HEK293 (cell line): Measurements from ENCODE around the gene FOXS1.

Source experiments
- FEZF1 ChIP-seq: fragments of 450-650 bp; formaldehyde crosslinking; IDR thresholded peaks from 2 replicates; pipeline ENCODE4 v1.5.1; 2016; ENCODE audit warnings: missing biosample characterization, missing genetic modification characterization
- GLIS2 ChIP-seq: fragments of 450-650 bp; formaldehyde crosslinking; IDR thresholded peaks from 2 replicates; pipeline ENCODE4 v1.5.1; 2016; ENCODE audit warnings: missing biosample characterization, missing genetic modification characterization
- KLF8 ChIP-seq: fragments of 450-650 bp; formaldehyde crosslinking; IDR thresholded peaks from 2 replicates; pipeline ENCODE4 v1.5.1; 2016; ENCODE audit warnings: missing biosample characterization, missing genetic modification characterization
- MYNN ChIP-seq: fragments of 450-650 bp; formaldehyde crosslinking; IDR thresholded peaks from 2 replicates; pipeline ENCODE4 v1.5.1; 2016; ENCODE audit warnings: missing biosample characterization, missing genetic modification characterization, borderline replicate concordance
- PRDM1 ChIP-seq: fragments of 450-650 bp; formaldehyde crosslinking; IDR thresholded peaks from 2 replicates; pipeline ENCODE4; 2016; ENCODE audit warnings: missing biosample characterization, missing genetic modification characterization
- YY1 ChIP-seq: fragments of 450-650 bp; formaldehyde crosslinking; IDR thresholded peaks from 2 replicates; pipeline ENCODE4 v1.5.1; 2018; ENCODE audit warnings: missing biosample characterization, missing genetic modification characterization
- ZBTB21 ChIP-seq: fragments of 450-650 bp; formaldehyde crosslinking; IDR thresholded peaks from 2 replicates; pipeline ENCODE4 v1.5.1; 2017; ENCODE audit warnings: missing biosample characterization, missing genetic modification characterization
- ZFHX2 ChIP-seq: fragments of 450-650 bp; formaldehyde crosslinking; conservative IDR thresholded peaks from 2 replicates; pipeline ENCODE4 v1.5.1; 2016; ENCODE audit warnings: missing biosample characterization, missing genetic modification characterization
- ZNF10 ChIP-seq: fragments of 450-650 bp; formaldehyde crosslinking; IDR thresholded peaks from 2 replicates; pipeline ENCODE4 v1.5.1; 2017; ENCODE audit warnings: missing biosample characterization, missing genetic modification characterization
- ZNF174 ChIP-seq: fragments of 450-650 bp; formaldehyde crosslinking; IDR thresholded peaks from 2 replicates; pipeline ENCODE4 v1.5.0; 2017; ENCODE audit warnings: missing biosample characterization, mild to moderate bottlenecking, missing genetic modification characterization
- ZNF2 ChIP-seq: fragments of 450-650 bp; formaldehyde crosslinking; IDR thresholded peaks from 2 replicates; pipeline ENCODE4 v1.5.1; 2016; ENCODE audit warnings: missing biosample characterization, missing genetic modification characterization
- ZNF221 ChIP-seq: fragments of 450-650 bp; formaldehyde crosslinking; IDR thresholded peaks from 2 replicates; pipeline ENCODE4 v1.5.1; 2017; ENCODE audit warnings: missing biosample characterization, missing genetic modification characterization, borderline replicate concordance
- ZNF24 ChIP-seq: fragments of 450-650 bp; formaldehyde crosslinking; IDR thresholded peaks from 2 replicates; pipeline ENCODE4 v1.5.1; 2016; ENCODE audit warnings: missing biosample characterization, missing genetic modification characterization
- ZNF266 ChIP-seq: fragments of 450-650 bp; formaldehyde crosslinking; IDR thresholded peaks from 2 replicates; pipeline ENCODE4 v1.5.1; 2016; ENCODE audit warnings: missing biosample characterization, missing genetic modification characterization, low read depth
- ZNF302 ChIP-seq: fragments of 450-650 bp; formaldehyde crosslinking; IDR thresholded peaks from 2 replicates; pipeline ENCODE4 v1.5.1; 2016; ENCODE audit warnings: missing biosample characterization, missing genetic modification characterization, low read depth
- ZNF48 ChIP-seq: fragments of 450-650 bp; formaldehyde crosslinking; IDR thresholded peaks from 2 replicates; pipeline ENCODE4 v1.5.1; 2016; ENCODE audit warnings: missing biosample characterization, missing genetic modification characterization
- ZNF580 ChIP-seq: fragments of 450-650 bp; formaldehyde crosslinking; IDR thresholded peaks from 2 replicates; pipeline ENCODE4 v1.5.1; 2016; ENCODE audit warnings: missing biosample characterization, missing genetic modification characterization
- ZNF596 ChIP-seq: fragments of 450-650 bp; IDR thresholded peaks from 2 replicates; pipeline ENCODE4 v1.5.0; 2018; ENCODE audit warnings: missing biosample characterization, mild to moderate bottlenecking, missing genetic modification characterization, moderate library complexity
- ZNF610 ChIP-seq: fragments of 450-650 bp; formaldehyde crosslinking; IDR thresholded peaks from 2 replicates; pipeline ENCODE4 v1.5.1; 2016; ENCODE audit warnings: missing biosample characterization, missing genetic modification characterization, borderline replicate concordance
- ZNF692 ChIP-seq: fragments of 450-650 bp; formaldehyde crosslinking; IDR thresholded peaks from 2 replicates; pipeline ENCODE4 v1.5.1; 2016; ENCODE audit warnings: missing biosample characterization, missing genetic modification characterization
- ZNF701 ChIP-seq: fragments of 450-650 bp; formaldehyde crosslinking; IDR thresholded peaks from 2 replicates; pipeline ENCODE4 v1.5.1; 2016; ENCODE audit warnings: missing biosample characterization, missing genetic modification characterization
- ZNF747 ChIP-seq: fragments of 450-650 bp; formaldehyde crosslinking; IDR thresholded peaks from 2 replicates; pipeline ENCODE4 v1.5.1; 2016; ENCODE audit warnings: missing biosample characterization, missing genetic modification characterization
- ZNF837 ChIP-seq: fragments of 450-650 bp; formaldehyde crosslinking; IDR thresholded peaks from 2 replicates; pipeline ENCODE4 v1.5.1; 2016; ENCODE audit warnings: missing biosample characterization, missing genetic modification characterization
- ZXDB ChIP-seq: fragments of 450-650 bp; formaldehyde crosslinking; IDR thresholded peaks from 2 replicates; pipeline ENCODE4 v1.5.1; 2016; ENCODE audit warnings: missing biosample characterization, missing genetic modification characterization
- TF ChIP-seq, protein P1 (sequence below): fragments of 450-650 bp; formaldehyde crosslinking; IDR thresholded peaks from 2 replicates; pipeline ENCODE4 v1.5.1; 2016; ENCODE audit warnings: missing biosample characterization, missing genetic modification characterization
- TF ChIP-seq, protein P2 (sequence below): fragments of 450-650 bp; formaldehyde crosslinking; IDR thresholded peaks from 2 replicates; pipeline ENCODE4 v1.5.1; 2016; ENCODE audit warnings: missing biosample characterization, missing genetic modification characterization, borderline replicate concordance
- TF ChIP-seq, protein P3 (sequence below): fragments of 450-650 bp; formaldehyde crosslinking; IDR thresholded peaks from 2 replicates; pipeline ENCODE4 v1.5.1; 2017; ENCODE audit warnings: missing biosample characterization, missing genetic modification characterization
- TF ChIP-seq, protein P4 (sequence below): fragments of 450-650 bp; formaldehyde crosslinking; optimal IDR thresholded peaks from 2 replicates; pipeline ENCODE3; 2016; ENCODE audit warnings: missing biosample characterization, mild to moderate bottlenecking, missing genetic modification characterization

FOXS1 gene

DNA sequence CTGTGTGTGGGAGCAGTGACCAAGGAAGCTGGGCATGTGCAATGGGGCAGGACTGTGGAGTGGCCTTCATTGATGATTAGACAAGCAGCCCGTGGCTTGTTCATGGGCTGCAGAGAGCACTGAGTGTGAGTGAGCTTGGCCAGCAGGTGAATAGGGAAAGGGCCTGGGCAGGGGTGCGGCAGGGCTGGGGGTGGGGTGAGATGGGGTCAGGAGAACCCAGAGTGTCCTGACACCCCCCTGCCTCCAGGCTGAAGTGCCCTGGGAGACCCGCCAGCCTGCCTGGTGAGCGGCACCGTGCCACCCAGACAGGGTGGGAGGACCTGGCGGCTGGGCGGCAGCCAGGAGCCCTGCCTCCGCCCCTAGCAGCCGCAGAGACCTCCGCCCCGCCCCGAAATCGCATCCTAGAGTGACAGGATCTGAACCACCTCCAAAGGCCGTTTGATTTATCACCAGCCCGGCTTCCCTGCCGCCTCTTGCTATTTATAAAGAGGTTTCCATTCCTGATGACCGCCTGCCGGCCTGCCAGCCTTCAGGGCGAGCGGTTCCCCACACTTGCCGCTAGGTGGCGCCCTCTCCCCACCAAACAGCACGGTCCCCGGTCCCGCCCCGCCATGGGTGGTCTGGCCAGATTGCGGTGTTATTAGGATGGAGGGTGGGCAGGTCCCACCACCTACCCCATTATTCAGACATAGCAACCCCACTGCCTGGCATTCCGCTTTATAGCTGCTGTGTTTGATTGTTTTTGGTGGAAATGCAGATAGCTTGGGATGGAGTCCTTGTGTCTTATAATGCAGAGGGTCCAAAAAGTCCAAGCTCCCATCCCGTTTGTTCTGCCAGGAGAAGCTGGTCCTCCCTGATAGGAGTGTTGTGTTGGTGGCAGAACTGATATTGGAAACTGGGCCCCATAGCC, 22.7 kb downstream of the FOXS1 start (continued):
- TF ChIP-seq ZNF48 (tag by site-specific recombination) (no peak), ZNF580 (no peak), ZNF10 (tag by site-specific recombination) (no peak), ZNF596 (tag by site-specific recombination) (no peak), ZNF174 (no peak), ZNF837 (no peak), ZNF302 (tag by site-specific recombination) (no peak), ZNF692 (peak; percentile 66; the same call in 1 of the 2 replicates), MYNN (tag by site-specific recombination) (no peak), ZNF266 (tag by site-specific recombination) (no peak), YY1 (tag by site-specific recombination) (no peak), ZFHX2 (tag by site-specific recombination) (peak; percentile 42; the same call in 1 of the 2 replicates), ZNF701 (tag by site-specific recombination) (no peak), ZNF610 (tag by site-specific recombination) (no peak), ZNF221 (tag by site-specific recombination) (no peak), ZBTB21 (tag by site-specific recombination) (no peak), ZXDB (tag by site-specific recombination) (0 out of 2 replicates have a peak, but pooled peaks have one; percentile 42), ZNF24 (no peak), KLF8 (tag by site-specific recombination) (peak; percentile 65; the same call in 1 of the 2 replicates), ZNF747 (tag by site-specific recombination) (no peak), GLIS2 (tag by site-specific recombination) (peak; percentile 67), FEZF1 (tag by site-specific recombination) (no peak), ZNF2 (tag by site-specific recombination) (0 out of 2 replicates have a peak, but pooled peaks have one; percentile 28), PRDM1 (tag by site-specific recombination) (no peak)
- TF ChIP-seq, protein P1, sequence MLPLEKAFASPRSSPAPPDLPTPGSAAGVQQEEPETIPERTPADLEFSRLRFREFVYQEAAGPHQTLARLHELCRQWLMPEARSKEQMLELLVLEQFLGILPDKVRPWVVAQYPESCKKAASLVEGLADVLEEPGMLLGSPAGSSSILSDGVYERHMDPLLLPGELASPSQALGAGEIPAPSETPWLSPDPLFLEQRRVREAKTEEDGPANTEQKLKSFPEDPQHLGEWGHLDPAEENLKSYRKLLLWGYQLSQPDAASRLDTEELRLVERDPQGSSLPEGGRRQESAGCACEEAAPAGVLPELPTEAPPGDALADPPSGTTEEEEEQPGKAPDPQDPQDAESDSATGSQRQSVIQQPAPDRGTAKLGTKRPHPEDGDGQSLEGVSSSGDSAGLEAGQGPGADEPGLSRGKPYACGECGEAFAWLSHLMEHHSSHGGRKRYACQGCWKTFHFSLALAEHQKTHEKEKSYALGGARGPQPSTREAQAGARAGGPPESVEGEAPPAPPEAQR, result no peak
- TF ChIP-seq, protein P2, sequence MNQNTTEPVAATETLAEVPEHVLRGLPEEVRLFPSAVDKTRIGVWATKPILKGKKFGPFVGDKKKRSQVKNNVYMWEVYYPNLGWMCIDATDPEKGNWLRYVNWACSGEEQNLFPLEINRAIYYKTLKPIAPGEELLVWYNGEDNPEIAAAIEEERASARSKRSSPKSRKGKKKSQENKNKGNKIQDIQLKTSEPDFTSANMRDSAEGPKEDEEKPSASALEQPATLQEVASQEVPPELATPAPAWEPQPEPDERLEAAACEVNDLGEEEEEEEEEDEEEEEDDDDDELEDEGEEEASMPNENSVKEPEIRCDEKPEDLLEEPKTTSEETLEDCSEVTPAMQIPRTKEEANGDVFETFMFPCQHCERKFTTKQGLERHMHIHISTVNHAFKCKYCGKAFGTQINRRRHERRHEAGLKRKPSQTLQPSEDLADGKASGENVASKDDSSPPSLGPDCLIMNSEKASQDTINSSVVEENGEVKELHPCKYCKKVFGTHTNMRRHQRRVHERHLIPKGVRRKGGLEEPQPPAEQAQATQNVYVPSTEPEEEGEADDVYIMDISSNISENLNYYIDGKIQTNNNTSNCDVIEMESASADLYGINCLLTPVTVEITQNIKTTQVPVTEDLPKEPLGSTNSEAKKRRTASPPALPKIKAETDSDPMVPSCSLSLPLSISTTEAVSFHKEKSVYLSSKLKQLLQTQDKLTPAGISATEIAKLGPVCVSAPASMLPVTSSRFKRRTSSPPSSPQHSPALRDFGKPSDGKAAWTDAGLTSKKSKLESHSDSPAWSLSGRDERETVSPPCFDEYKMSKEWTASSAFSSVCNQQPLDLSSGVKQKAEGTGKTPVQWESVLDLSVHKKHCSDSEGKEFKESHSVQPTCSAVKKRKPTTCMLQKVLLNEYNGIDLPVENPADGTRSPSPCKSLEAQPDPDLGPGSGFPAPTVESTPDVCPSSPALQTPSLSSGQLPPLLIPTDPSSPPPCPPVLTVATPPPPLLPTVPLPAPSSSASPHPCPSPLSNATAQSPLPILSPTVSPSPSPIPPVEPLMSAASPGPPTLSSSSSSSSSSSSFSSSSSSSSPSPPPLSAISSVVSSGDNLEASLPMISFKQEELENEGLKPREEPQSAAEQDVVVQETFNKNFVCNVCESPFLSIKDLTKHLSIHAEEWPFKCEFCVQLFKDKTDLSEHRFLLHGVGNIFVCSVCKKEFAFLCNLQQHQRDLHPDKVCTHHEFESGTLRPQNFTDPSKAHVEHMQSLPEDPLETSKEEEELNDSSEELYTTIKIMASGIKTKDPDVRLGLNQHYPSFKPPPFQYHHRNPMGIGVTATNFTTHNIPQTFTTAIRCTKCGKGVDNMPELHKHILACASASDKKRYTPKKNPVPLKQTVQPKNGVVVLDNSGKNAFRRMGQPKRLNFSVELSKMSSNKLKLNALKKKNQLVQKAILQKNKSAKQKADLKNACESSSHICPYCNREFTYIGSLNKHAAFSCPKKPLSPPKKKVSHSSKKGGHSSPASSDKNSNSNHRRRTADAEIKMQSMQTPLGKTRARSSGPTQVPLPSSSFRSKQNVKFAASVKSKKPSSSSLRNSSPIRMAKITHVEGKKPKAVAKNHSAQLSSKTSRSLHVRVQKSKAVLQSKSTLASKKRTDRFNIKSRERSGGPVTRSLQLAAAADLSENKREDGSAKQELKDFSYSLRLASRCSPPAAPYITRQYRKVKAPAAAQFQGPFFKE (tag by site-specific recombination), result no peak
- TF ChIP-seq, protein P3, sequence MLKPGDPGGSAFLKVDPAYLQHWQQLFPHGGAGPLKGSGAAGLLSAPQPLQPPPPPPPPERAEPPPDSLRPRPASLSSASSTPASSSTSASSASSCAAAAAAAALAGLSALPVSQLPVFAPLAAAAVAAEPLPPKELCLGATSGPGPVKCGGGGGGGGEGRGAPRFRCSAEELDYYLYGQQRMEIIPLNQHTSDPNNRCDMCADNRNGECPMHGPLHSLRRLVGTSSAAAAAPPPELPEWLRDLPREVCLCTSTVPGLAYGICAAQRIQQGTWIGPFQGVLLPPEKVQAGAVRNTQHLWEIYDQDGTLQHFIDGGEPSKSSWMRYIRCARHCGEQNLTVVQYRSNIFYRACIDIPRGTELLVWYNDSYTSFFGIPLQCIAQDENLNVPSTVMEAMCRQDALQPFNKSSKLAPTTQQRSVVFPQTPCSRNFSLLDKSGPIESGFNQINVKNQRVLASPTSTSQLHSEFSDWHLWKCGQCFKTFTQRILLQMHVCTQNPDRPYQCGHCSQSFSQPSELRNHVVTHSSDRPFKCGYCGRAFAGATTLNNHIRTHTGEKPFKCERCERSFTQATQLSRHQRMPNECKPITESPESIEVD, result no peak
- TF ChIP-seq, protein P4, sequence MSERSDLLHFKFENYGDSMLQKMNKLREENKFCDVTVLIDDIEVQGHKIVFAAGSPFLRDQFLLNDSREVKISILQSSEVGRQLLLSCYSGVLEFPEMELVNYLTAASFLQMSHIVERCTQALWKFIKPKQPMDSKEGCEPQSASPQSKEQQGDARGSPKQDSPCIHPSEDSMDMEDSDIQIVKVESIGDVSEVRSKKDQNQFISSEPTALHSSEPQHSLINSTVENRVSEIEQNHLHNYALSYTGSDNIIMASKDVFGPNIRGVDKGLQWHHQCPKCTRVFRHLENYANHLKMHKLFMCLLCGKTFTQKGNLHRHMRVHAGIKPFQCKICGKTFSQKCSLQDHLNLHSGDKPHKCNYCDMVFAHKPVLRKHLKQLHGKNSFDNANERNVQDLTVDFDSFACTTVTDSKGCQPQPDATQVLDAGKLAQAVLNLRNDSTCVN, result no peak
